Choroid plexus epithelial cell (primary cell): ENCODE data around the gene CCDC28B.

Source experiments
- DNase-seq: peaks from one replicate; pipeline ENCODE4 v3.0.0-alpha.2; 2010; ENCODE audit warnings: low read depth
- H3K4me3 ChIP-seq: 2 replicates; pipeline ENCODE4 v1.5.1; 2011; ENCODE audit warnings: low read depth, mild to moderate bottlenecking, control low read depth, low read length, moderate library complexity
- CTCF ChIP-seq: conservative IDR thresholded peaks from 2 replicates; pipeline ENCODE4 v1.5.1; 2011; ENCODE audit warnings: low read depth, mild to moderate bottlenecking, control low read depth, inconsistent platforms, low read length, moderate library complexity

Gene CCDC28B

GRCh38 chr1:32181563-32181962, 18.8 kb upstream of the CCDC28B start:
- DNase-seq = no peak
- H3K4me3 ChIP-seq = peak overlapping the region; percentile 77
- no peak for TF ChIP-seq CTCF

GRCh38 chr1:32182060-32182459, 18.3 kb upstream of the CCDC28B start:
- peak overlapping the region; percentile 77 for H3K4me3 ChIP-seq
- TF ChIP-seq CTCF = no peak
- DNase-seq = no peak

GRCh38 chr1:32184650-32185049, 15.7 kb upstream of the CCDC28B start:
- no peak for TF ChIP-seq CTCF
- no peak for DNase-seq
- no peak overlapping the region for H3K4me3 ChIP-seq

GRCh38 chr1:32186077-32186476, 14.3 kb upstream of the CCDC28B start:
- no peak for DNase-seq
- TF ChIP-seq CTCF = no peak
- H3K4me3 ChIP-seq = no peak overlapping the region

- TF ChIP-seq CTCF = no peak
- no peak for DNase-seq
- H3K4me3 ChIP-seq = no peak overlapping the region
Measured at GRCh38 chr1:32186491-32186890, 13.9 kb upstream of the CCDC28B start.

GRCh38 chr1:32187850-32188249, 12.5 kb upstream of the CCDC28B start:
- no peak for TF ChIP-seq CTCF
- no peak overlapping the region for H3K4me3 ChIP-seq
- no peak for DNase-seq

GRCh38 chr1:32192220-32192948, 8.0 kb upstream of the CCDC28B start:
- H3K4me3 ChIP-seq = no peak overlapping the region
- no peak for DNase-seq
- TF ChIP-seq CTCF = no peak
